OCI-LY7 (cell line): Measurements from ENCODE around the gene IRS1. TPM values are rescaled to one million over a fixed set of nuclear protein-coding genes. Genes with fewer than 3 reads are reported as not detected.

Experiments
- BruUV-seq: library from RNA; stranded (reverse); fragments of 400-500 nt; replicated peaks from 2 replicates; lab custom pipeline; 2021; lab: Mats Ljungman, UMichigan
- CTCF ChIA-PET: fragments of 300-600 bp; sonication (Branson Sonifier 250); formaldehyde crosslinking; loops from one replicate; lab custom pipeline; 2022; ENCODE audit warnings: antibody characterized with exemption; ENCODE audit not compliant: unreplicated experiment; lab: Charles Lee
- POLR2A ChIA-PET: fragments of 300-600 bp; sonication (Branson Sonifier 250); formaldehyde crosslinking; loops from one replicate; lab custom pipeline; 2022; ENCODE audit warnings: antibody characterized with exemption; lab: Charles Lee
- DNase-seq: peaks from one replicate; pipeline ENCODE4 v3.0.0-alpha.2; 2015; ENCODE audit warnings: low spot score
- H2AFZ ChIP-seq: fragments of 200-600 bp; sonication (generic), shearing (Covaris generic); 2 replicates; pipeline ENCODE4 v1.6.1; 2014; ENCODE audit warnings: mild to moderate bottlenecking, antibody characterized with exemption, low read length, moderate library complexity
- H3K27ac ChIP-seq: fragments of 200-600 bp; sonication (generic); 2 replicates; pipeline ENCODE4 v1.5.1; 2014; ENCODE audit warnings: mixed run types, low read depth, mild to moderate bottlenecking, moderate library complexity, low read length, inconsistent platforms; ENCODE audit not compliant: poor library complexity, severe bottlenecking
- H3K36me3 ChIP-seq: fragments of 200-600 bp; sonication (generic); 2 replicates; pipeline ENCODE4 v1.6.1; 2014; ENCODE audit warnings: mild to moderate bottlenecking, antibody characterized with exemption, low read length, moderate library complexity, mixed read lengths; ENCODE audit not compliant: insufficient read depth
- H3K4me1 ChIP-seq: fragments of 200-600 bp; sonication (generic); 2 replicates; pipeline ENCODE4 v1.5.1; 2014; ENCODE audit warnings: mild to moderate bottlenecking, low read length; ENCODE audit not compliant: insufficient read depth, poor library complexity, severe bottlenecking
- H3K4me2 ChIP-seq: fragments of 200-600 bp; sonication (generic); 2 replicates; pipeline ENCODE4 v1.6.1; 2014; ENCODE audit warnings: mild to moderate bottlenecking, low read length
- H3K4me3 ChIP-seq: fragments of 200-600 bp; sonication (generic); 2 replicates; pipeline ENCODE4 v1.5.1; 2014; ENCODE audit warnings: mild to moderate bottlenecking, low read depth, low read length; ENCODE audit not compliant: poor library complexity, severe bottlenecking
- H3K79me2 ChIP-seq: fragments of 200-600 bp; sonication (generic); 2 replicates; pipeline ENCODE4 v1.6.1; 2016; ENCODE audit warnings: low read depth, mild to moderate bottlenecking, low read length, moderate library complexity, mixed read lengths; ENCODE audit not compliant: insufficient read depth
- H3K9me2 ChIP-seq: fragments of 200-600 bp; sonication (generic); 2 replicates; pipeline ENCODE4 v1.6.1; 2016; ENCODE audit warnings: mild to moderate bottlenecking, low read length, mixed read lengths; ENCODE audit not compliant: insufficient read depth
- H3K9me3 ChIP-seq: fragments of 200-600 bp; sonication (generic); 2 replicates; pipeline ENCODE4 v1.6.1; 2014; ENCODE audit warnings: mild to moderate bottlenecking, mixed run types, low read length, mixed read lengths
- H4K20me1 ChIP-seq: fragments of 200-600 bp; sonication (generic); 2 replicates; pipeline ENCODE4 v1.6.1; 2014; ENCODE audit warnings: mild to moderate bottlenecking, antibody characterized with exemption, low read length, moderate library complexity, mixed read lengths; ENCODE audit not compliant: insufficient read depth
- EZH2phosphoT487 ChIP-seq: fragments of 200-600 bp; sonication (generic); IDR thresholded peaks from 2 replicates; pipeline ENCODE4 v1.6.1; 2018; ENCODE audit warnings: low read depth, borderline replicate concordance, mild to moderate bottlenecking, mixed run types, antibody characterized with exemption, low read length, moderate library complexity, mixed read lengths
- intact Hi-C: fragments of 100-400 bp; cut with micrococcal nuclease; formaldehyde crosslinking; loops from one replicate; pipeline ENCODE4 v1.10.0; 2022; ENCODE audit not compliant: unreplicated experiment
- total RNA-seq, 2 experiments: library from RNA; depleted of rRNA in 1 of 2; stranded (reverse); fragments of >200 nt in 1 of 2; shearing (Covaris generic) in 1 of 2; gene quantifications; 2 replicates each; pipeline ENCODE4 v1.2.3, GENCODE V29; 2014 to 2022
- TF ChIP-seq, protein P1 (sequence below): fragments of 200-600 bp; sonication (generic); conservative IDR thresholded peaks from 2 replicates; pipeline ENCODE4 v1.5.1; 2014; ENCODE audit warnings: mild to moderate bottlenecking, antibody characterized with exemption, low read length, moderate library complexity, mixed read lengths

IRS1 gene
- total RNA-seq, 2 experiments from 2014 or later: 18.1 to 23.5 TPM

DNA sequence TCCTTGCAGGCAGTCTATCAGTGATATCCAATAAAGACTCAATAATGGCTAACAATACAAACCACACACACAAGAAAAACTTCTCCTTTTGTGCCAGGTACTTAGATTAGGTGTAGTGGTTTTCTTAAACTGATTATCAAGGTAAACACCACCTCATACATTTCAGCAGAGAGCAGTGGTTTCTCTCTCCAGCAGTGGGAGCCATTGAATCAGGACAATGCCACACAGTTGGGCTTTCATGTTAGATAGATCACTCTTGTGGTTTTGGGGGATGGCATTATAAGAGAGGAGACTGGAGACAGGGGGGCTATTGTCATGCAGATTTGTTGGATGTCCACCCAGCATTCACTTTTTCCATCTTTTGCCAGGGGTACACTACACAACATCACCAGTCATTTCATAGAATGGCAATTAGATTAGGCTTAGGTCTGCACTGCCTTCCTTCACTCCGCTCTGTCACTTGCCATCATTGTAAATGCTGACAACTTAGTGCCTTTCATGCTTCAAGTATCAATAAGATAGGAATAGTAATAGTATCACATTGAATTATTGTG is 13.6 kb upstream of the IRS1 start:
- H3K4me1 ChIP-seq: no peaks in the 10 kb centered on the region
- no peak overlapping the region for H2AFZ ChIP-seq
- no peak overlapping the region for H3K4me2 ChIP-seq
- POLR2A ChIA-PET: interaction anchor here (1.1 kb wide), 1 partner anchor 172 kb away, joined by 3 read pairs; no protein-coding TSS in a partner anchor
- no peak overlapping the region for H3K27ac ChIP-seq
- peak; percentile 60 for DNase-seq
- H3K79me2 ChIP-seq: no peaks in the 10 kb centered on the region
- TF ChIP-seq, protein P1, sequence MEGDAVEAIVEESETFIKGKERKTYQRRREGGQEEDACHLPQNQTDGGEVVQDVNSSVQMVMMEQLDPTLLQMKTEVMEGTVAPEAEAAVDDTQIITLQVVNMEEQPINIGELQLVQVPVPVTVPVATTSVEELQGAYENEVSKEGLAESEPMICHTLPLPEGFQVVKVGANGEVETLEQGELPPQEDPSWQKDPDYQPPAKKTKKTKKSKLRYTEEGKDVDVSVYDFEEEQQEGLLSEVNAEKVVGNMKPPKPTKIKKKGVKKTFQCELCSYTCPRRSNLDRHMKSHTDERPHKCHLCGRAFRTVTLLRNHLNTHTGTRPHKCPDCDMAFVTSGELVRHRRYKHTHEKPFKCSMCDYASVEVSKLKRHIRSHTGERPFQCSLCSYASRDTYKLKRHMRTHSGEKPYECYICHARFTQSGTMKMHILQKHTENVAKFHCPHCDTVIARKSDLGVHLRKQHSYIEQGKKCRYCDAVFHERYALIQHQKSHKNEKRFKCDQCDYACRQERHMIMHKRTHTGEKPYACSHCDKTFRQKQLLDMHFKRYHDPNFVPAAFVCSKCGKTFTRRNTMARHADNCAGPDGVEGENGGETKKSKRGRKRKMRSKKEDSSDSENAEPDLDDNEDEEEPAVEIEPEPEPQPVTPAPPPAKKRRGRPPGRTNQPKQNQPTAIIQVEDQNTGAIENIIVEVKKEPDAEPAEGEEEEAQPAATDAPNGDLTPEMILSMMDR: peak; percentile 91
- no peak for TF ChIP-seq EZH2phosphoT487
- CTCF ChIA-PET: no interaction called here
- no TSS peak for BruUV-seq
- H3K9me2 ChIP-seq: no peaks in the 10 kb centered on the region
- no peak overlapping the region for H3K4me3 ChIP-seq
- H3K36me3 ChIP-seq: no peaks in the 10 kb centered on the region
- H4K20me1 ChIP-seq: no peaks in the 10 kb centered on the region
- H3K9me3 ChIP-seq: no peaks in the 10 kb centered on the region
- intact Hi-C loops: loop anchor here (1.0 to 10.0 kb wide), 3 partner anchors 172 to 422 kb away; no protein-coding TSS in a partner anchor

DNA sequence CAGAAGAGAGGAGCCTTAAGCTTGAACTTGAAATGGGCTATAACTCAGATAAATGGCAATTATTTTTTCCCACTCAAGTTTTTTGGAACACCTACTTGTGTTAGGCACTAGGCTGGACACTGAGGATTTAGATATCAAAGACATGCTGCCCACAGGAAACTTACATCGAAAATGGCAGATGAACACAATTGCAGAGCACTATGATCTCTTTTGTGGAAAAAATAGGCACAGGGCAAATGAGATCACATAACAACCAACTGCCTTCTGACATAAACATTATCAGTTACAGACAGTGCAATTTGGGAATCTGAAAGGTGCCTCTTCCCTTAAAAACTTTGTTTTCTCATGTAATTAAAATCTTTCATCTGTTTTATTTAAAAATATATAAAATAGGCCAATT is 3.8 kb upstream of the IRS1 start:
- Histone ChIP-seq H3K4me2 (no peak overlapping the region), H3K79me2 (no peaks in the 10 kb centered on the region), H3K9me3 (no peaks in the 10 kb centered on the region), H4K20me1 (no peaks in the 10 kb centered on the region), H3K36me3 (no peaks in the 10 kb centered on the region), H2AFZ (no peak overlapping the region), H3K27ac (no peak overlapping the region), H3K4me1 (peaks cover 21% of the 10 kb centered on the region), H3K9me2 (no peaks in the 10 kb centered on the region), H3K4me3 (no peak overlapping the region)
- intact Hi-C loops: no loop called here
- CTCF ChIA-PET: no interaction called here
- DNase-seq: no peak
- no TSS peak for BruUV-seq
- POLR2A ChIA-PET: interaction anchor here (0.9 to 2.4 kb wide), 9 partner anchors 11 to 1138 kb away, joined by 3 to 11 read pairs (median 5); no protein-coding TSS in a partner anchor
- no peak for TF ChIP-seq EZH2phosphoT487
- TF ChIP-seq, protein P1: no peak

DNA sequence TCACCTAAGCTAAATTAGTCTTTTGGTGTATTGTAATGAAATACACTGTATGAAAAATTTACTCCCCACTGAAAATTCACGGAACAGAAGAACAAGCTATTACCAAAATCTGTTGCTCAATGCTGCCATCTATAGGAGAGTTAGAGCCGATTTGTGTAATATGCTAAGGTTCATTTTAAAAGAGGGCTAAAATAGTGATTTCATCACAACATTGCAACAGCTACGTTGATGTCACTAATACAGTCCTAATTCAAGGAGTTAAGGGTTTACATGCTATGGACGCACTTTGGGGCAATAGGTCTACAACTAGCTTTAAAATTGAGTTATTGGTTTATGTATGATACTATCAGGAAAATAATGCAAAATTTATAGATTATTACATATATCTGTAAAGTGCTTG is 3.0 kb upstream of the IRS1 start:
- peak; percentile 85 for DNase-seq
- Histone ChIP-seq H3K4me1 (peaks cover 28% of the 10 kb centered on the region), H3K9me2 (no peaks in the 10 kb centered on the region), H3K4me3 (no peak overlapping the region), H3K36me3 (peaks cover 7% of the 10 kb centered on the region; the same call in 1 of the 2 replicates), H3K9me3 (no peaks in the 10 kb centered on the region), H3K4me2 (peak overlapping the region; percentile 95), H4K20me1 (peaks cover 5% of the 10 kb centered on the region), H2AFZ (peak overlapping the region; percentile 86; the same call in 1 of the 2 replicates), H3K27ac (no peak overlapping the region), H3K79me2 (peaks cover 8% of the 10 kb centered on the region)
- BruUV-seq: no TSS peak
- CTCF ChIA-PET: interaction anchor here (0.8 to 1.2 kb wide), 3 partner anchors 28 to 183 kb away, joined by 4 to 9 read pairs (median 5); no protein-coding TSS in a partner anchor
- intact Hi-C loops: no loop called here
- no peak for TF ChIP-seq EZH2phosphoT487
- TF ChIP-seq, protein P1: peak; percentile 90
- POLR2A ChIA-PET: interaction anchor here (0.7 to 5.0 kb wide), 20 partner anchors 9 to 1137 kb away, joined by 3 to 26 read pairs (median 4); no protein-coding TSS in a partner anchor
